ENCODE measurements around the gene OR2F2. TPM values are rescaled to one million over a fixed set of nuclear protein-coding genes. Genes with fewer than 3 reads are reported as not detected.

OR2F2 gene
- total and polyA plus RNA-seq, 11 donors: not detected

DNA sequence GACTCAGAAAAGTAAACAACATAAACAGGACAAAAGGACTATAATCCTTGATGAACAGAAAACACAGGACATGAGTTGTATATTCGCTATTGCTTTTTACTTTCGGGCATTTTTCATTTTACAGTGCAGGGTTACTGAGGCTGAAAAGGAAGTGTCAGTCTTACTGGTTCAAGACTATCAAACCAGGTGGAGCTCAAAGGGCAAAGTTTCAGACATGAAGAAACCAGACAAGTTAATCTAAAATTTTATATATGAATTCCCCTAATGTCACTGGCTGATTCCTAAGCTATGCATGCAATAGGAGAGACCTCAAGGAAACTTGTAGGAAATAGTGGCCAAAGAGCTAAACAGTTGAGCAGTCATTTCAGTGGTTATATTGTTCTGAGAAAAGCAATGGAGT lies 44.5 kb upstream of the OR2F2 start:
- no peak for ATAC-seq

DNA sequence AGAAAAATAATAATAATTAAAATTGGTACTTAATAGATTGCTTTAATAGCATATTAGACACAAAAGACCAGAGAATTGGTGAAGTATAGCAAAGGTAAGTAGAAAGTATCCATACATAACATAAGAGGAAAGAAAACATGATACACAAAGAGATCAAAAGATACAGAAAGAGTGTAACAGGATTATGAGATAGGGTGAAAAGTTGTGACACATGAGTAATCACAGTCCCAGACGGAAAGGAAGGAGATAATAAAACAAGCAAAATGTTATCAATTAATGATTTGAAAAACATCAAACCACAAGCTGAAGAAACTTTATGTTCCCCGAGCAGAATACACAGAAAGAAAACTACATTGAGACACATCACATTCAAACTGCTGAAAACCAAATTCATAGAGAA lies 43.6 kb upstream of the OR2F2 start:
- no peaks in the 10 kb centered on the region for H3K36me3 ChIP-seq
- no peak for TF ChIP-seq CTCF (IDR thresholded peaks at IDR 0.05)
- TF ChIP-seq POLR2A (IDR thresholded peaks at IDR 0.05): no peak
- intact Hi-C loops (cut with DNase I): no loop called here

More for the DNA sequence above, 44.5 kb upstream of the OR2F2 start:
- DNase-seq: no peak
- TF ChIP-seq POLR2A (IDR thresholded peaks at IDR 0.05) (no peak), CTCF (IDR thresholded peaks at IDR 0.05) (no peak)
- H3K9me3 ChIP-seq: peaks cover 0 to 51% (median 4%) of the 10 kb centered on the region in 12 donors
- intact Hi-C loops (cut with DNase I): no loop called here
- peaks cover 0 to 6% (median 0%) of the 10 kb centered on the region in 12 donors for H3K4me1 ChIP-seq
- H3K27me3 ChIP-seq: no peaks in the 10 kb centered on the region
- 94 to 98% (median 96%) methylated on average over 2 of the region's 2 CpGs for WGBS, 4 donors
- no peak overlapping the region for H3K27ac ChIP-seq
- H3K4me3 ChIP-seq: no peak overlapping the region
- H3K36me3 ChIP-seq: no peaks in the 10 kb centered on the region

GRCh38 chr7:143892527-143893300 lies 42.3 kb upstream of the OR2F2 start:
- 78 to 90% (median 87%) methylated on average over 5 of the region's 5 CpGs for WGBS, 4 donors
- TF ChIP-seq POLR2A (IDR thresholded peaks at IDR 0.05): no peak
- TF ChIP-seq CTCF (IDR thresholded peaks at IDR 0.05): no peak
- H3K27ac ChIP-seq: no peak overlapping the region
- intact Hi-C loops (cut with DNase I): no loop called here
- H3K9me3 ChIP-seq: peaks cover 0 to 51% (median 4%) of the 10 kb centered on the region in 12 donors
- no peaks in the 10 kb centered on the region for H3K27me3 ChIP-seq
- H3K36me3 ChIP-seq: no peaks in the 10 kb centered on the region
- no peak for ATAC-seq
- H3K4me3 ChIP-seq: no peak overlapping the region
- H3K4me1 ChIP-seq: peaks cover 0 to 8% (median 0%) of the 10 kb centered on the region in 12 donors
- DNase-seq: no peak

More for the DNA sequence above, 43.6 kb upstream of the OR2F2 start:
- Histone ChIP-seq H3K27ac (no peak overlapping the region), H3K9me3 (peaks cover 0 to 51% (median 4%) of the 10 kb centered on the region in 12 donors), H3K27me3 (no peaks in the 10 kb centered on the region), H3K4me1 (peaks cover 0 to 6% (median 0%) of the 10 kb centered on the region in 12 donors), H3K4me3 (no peak overlapping the region)
- 66 to 86% (median 82%) methylated on average over 2 of the region's 2 CpGs for WGBS, 4 donors
- DNase-seq: no peak
- ATAC-seq: no peak

DNA sequence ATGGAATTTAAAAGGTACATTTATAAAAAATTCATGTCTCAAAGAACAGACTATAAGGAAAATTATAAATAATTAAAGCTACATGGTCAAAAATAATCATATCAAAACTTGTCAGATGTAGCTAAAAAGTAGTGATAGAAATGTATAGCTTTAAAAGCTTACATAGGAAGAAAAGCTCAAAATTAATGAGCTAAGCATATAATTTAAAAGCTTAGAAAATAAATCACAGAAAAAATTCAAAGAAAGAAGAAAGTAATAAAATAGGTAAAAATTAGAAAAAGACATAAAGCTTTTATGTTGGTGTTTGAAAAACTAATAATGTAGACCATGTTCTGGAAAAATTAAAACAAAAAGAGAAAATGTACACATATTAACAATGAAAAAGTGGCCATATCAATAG lies 38.4 kb upstream of the OR2F2 start:
- Histone ChIP-seq H3K27me3 (no peaks in the 10 kb centered on the region), H3K4me1 (peaks cover 0 to 31% (median 17%) of the 10 kb centered on the region in 12 donors), H3K9me3 (peaks cover 0 to 26% (median 1%) of the 10 kb centered on the region in 12 donors), H3K27ac (no peak overlapping the region), H3K4me3 (no peak overlapping the region), H3K36me3 (no peaks in the 10 kb centered on the region)
- ATAC-seq: no peak
- DNase-seq: no peak
- intact Hi-C loops (cut with DNase I): no loop called here
- TF ChIP-seq POLR2A (IDR thresholded peaks at IDR 0.05): no peak
- no peak for TF ChIP-seq CTCF (IDR thresholded peaks at IDR 0.05)

All from heart left ventricle (tissue), 16 donors.